ENCODE data around the gene GNA14. TPM values are rescaled to one million over a fixed set of nuclear protein-coding genes. Genes with fewer than 3 reads are reported as not detected.

GNA14 gene
- total and polyA plus RNA-seq, 2 of the 8 experiments (the other 6 are each of a cell fraction or from before 2014, with no cell fraction given) = 3.4 to 6.3 TPM

- Histone ChIP-seq H3K9me3 (ENCODE audit: insufficient read depth in 2 of 2, low read depth in 1 of 2, low read length in 1 of 2) (no peaks in the 10 kb centered on the region), H2BK12ac (ENCODE audit: low read depth, low read length) (no peak overlapping the region), H3K9ac (replicated peaks in 1 of 4; ENCODE audit: extremely low read depth in 1 of 4, low read depth in 3 of 4, low read length in 3 of 4) (no peak overlapping the region), H3K79me2 (ENCODE audit: control insufficient read depth in 1 of 2, insufficient read depth in 2 of 2, low read length in 2 of 2) (no peaks in the 10 kb centered on the region), H4K20me1 (replicated peaks in 1 of 2; ENCODE audit: control insufficient read depth in 1 of 2, insufficient read depth in 2 of 2, low read length in 2 of 2) (no peaks in the 10 kb centered on the region), H3K27me3 (replicated peaks in 1 of 4; ENCODE audit: control insufficient read depth in 3 of 4, extremely low read depth in 1 of 4, insufficient read depth in 3 of 4, low read length in 3 of 4) (no peaks in the 10 kb centered on the region), H4K91ac (replicated peaks; ENCODE audit: insufficient read length, low read length) (no peak overlapping the region), H3K4ac (replicated peaks; ENCODE audit: insufficient read length, low read depth, low read length) (no peak overlapping the region), H2BK120ac (replicated peaks; ENCODE audit: low read depth, low read length) (no peak overlapping the region), H2BK20ac (ENCODE audit: low read length) (no peak overlapping the region), H2BK5ac (ENCODE audit: low read depth, low read length) (no peak overlapping the region), H4K8ac (ENCODE audit: extremely low read depth, insufficient read depth, low read length) (no peak overlapping the region), H3K4me1 (replicated peaks in 1 of 4; ENCODE audit: control insufficient read depth in 3 of 4, insufficient read depth in 4 of 4, low read length in 3 of 4) (no peaks in the 10 kb centered on the region; a peak in 2 of 7 replicates), H3K23ac (ENCODE audit: insufficient read length) (no peak overlapping the region), H2BK15ac (ENCODE audit: low read length) (no peak overlapping the region), H3K27ac (ENCODE audit: low read depth, low read length) (no peak overlapping the region), H3K4me3 (ENCODE audit: extremely low read depth in 1 of 4, insufficient read depth in 2 of 4, low read depth in 3 of 4, low read length in 4 of 4) (no peak overlapping the region), H3K36me3 (ENCODE audit: control insufficient read depth in 2 of 4, insufficient read depth in 4 of 4, low read length in 3 of 4) (no peaks in the 10 kb centered on the region), H4K5ac (ENCODE audit: insufficient read length, low read depth, low read length) (no peak overlapping the region), H3K18ac (ENCODE audit: extremely low read depth, low read length) (no peak overlapping the region), H2AFZ (ENCODE audit: low read length) (no peak overlapping the region), H3K79me1 (ENCODE audit: low read depth, low read length) (no peaks in the 10 kb centered on the region), H3K4me2 (ENCODE audit: insufficient read depth in 1 of 2, low read depth in 2 of 2, low read length in 2 of 2) (no peak overlapping the region), H3K56ac (replicated peaks; ENCODE audit: insufficient read length, low read depth, low read length) (no peak overlapping the region), H2AK5ac (ENCODE audit: low read depth, low read length) (no peak overlapping the region), H3K23me2 (ENCODE audit: low read depth, low read length) (no peaks in the 10 kb centered on the region), H3K14ac (ENCODE audit: insufficient read length) (no peak overlapping the region)
- FAIRE-seq (no peak), DNase-seq (ENCODE audit: low read depth in 1 of 2, low spot score in 2 of 2) (no peak)
- POLR2A ChIA-PET (ENCODE audit: partially characterized antibody) = no interaction called here
- WGBS, 2 experiments (ENCODE audit: extremely low coverage in 1 of 2, insufficient coverage in 1 of 2, insufficient read length in 1 of 2, insufficient replicate concordance in 2 of 2, low coverage in 1 of 2, low lambda C conversion rate in 2 of 2, missing lambda C conversion rate in 1 of 2) = 90% methylated on average over 1 of the region's 1 CpG; no CpG with 5 or more reads in 1 of the 2 experiments
- CTCF ChIA-PET (ENCODE audit: partially characterized antibody) = interaction anchor here (0.6 to 2.4 kb wide), 5 partner anchors 10 to 42 kb away, joined by 3 to 13 read pairs (median 4); no protein-coding TSS in a partner anchor
- TF ChIP-seq CTCF (IDR thresholded peaks at IDR 0.05; ENCODE audit: control extremely low read depth in 1 of 3, insufficient read depth in 1 of 3, low read depth in 1 of 3, low read length in 3 of 3) (no peak), TBP (IDR thresholded peaks at IDR 0.05; ENCODE audit: low read depth, low read length) (no peak), MAFK (IDR thresholded peaks at IDR 0.05; ENCODE audit: low read depth, low read length) (no peak), CEBPB (IDR thresholded peaks at IDR 0.05; ENCODE audit: low read depth, low read length) (no peak), ZNF274 (IDR thresholded peaks at IDR 0.05; ENCODE audit: borderline replicate concordance, extremely low read depth, low read length) (no peak), RNF2 (IDR thresholded peaks at IDR 0.05; ENCODE audit: borderline replicate concordance, low read depth, low read length, missing control alignments, poor library complexity, severe bottlenecking) (no peak), HDAC6 (IDR thresholded peaks at IDR 0.05; ENCODE audit: low read depth, low read length) (no peak), NANOG (IDR thresholded peaks at IDR 0.05; ENCODE audit: insufficient read depth, low read depth, low read length, poor library complexity, severe bottlenecking) (no peak), CBX5 (IDR thresholded peaks at IDR 0.05; ENCODE audit: low read depth, low read length) (no peak), KDM1A (IDR thresholded peaks at IDR 0.05; ENCODE audit: borderline replicate concordance, low read length) (no peak), POLR2AphosphoS5 (IDR thresholded peaks at IDR 0.05; ENCODE audit: low read depth, low read length) (no peak), FOSL1 (IDR thresholded peaks at IDR 0.05; ENCODE audit: insufficient read depth, low read depth, low read length) (no peak)
These were observed 149.2 kb downstream of the GNA14 start for GRCh38 chr9:77498891-77499290.

Data from H1 (cell line).